ENCODE data around the gene RB1.
"Not testable (repeated sequence)": the region's sequence is repeated elsewhere in the genome, so short reads cannot be mapped to it uniquely, and the experiment has no call there.

Gene RB1

DNA sequence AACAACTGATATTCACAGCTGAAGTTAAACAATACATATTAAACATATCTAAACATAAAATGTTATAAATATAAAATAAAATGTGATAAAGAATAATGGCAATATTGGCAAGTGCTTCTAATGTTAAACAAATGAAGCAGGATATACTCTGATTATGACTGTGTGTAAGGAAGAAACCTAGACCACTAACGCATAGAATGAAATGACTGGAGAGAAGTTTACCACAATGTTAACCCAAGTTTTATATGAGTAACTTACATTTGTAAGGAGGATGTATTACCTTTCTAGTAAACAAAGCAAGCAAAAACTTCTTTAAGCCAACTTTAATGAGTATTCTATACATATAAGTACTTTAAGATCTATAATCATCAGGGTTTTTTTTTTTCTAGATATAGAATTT, 43.0 kb downstream of the RB1 start:
- no peak for DNase-seq

DNA sequence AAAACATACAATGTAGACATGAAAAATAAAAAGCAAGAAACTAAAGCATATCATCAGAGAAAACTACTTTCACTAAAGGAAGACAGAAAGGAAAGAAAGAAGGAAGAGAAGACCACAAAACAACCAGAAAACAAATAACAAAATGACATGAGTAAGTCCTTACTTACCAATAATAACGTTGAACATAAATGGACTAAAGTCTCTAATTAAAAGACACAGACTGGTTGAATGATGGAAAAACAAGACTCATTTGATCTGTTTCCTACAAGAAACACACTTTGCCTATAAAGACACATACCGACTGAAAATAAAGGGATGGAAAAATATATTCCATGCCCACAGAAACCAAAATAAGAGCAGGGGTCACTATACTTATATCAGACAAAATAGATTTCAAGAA, 46.0 kb downstream of the RB1 start:
- no peak for DNase-seq

DNA sequence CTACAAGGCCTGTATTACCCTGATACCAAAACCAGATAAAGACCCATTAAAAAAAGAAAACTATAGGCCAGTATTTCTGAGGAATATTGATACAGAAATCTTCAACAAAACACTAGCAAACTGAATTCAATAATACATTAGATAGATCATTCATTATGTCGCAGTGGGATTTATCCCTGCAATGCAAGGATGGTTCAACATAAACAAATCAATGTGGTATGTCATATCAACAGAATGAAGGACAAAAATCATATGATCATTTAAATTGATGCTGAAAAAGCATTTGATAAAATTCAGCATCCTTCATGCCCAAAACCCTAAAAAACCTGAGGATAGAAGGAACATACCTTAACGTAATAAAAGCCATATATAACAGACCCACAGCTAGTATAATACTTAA, 50.0 kb downstream of the RB1 start:
- DNase-seq, result no peak

DNA sequence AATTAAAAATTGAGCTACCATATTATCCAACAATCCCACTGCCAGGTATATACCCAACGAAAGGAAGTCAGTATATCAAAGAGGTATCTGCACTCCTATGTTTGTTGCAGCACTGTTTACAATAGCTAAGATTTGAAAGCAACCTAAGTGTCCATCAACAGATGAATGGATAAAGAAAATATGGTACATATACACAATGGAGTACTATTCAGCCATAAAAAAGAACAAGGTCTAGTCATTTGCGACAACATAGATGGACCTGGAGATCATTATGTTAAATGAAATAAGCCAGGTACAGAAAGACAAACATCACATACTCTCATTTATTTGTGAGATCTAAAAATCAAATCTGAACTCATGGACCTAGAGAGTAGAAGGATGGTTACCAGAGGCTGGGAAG, 52.0 kb downstream of the RB1 start:
- DNase-seq, result not testable (repeated sequence)

DNA sequence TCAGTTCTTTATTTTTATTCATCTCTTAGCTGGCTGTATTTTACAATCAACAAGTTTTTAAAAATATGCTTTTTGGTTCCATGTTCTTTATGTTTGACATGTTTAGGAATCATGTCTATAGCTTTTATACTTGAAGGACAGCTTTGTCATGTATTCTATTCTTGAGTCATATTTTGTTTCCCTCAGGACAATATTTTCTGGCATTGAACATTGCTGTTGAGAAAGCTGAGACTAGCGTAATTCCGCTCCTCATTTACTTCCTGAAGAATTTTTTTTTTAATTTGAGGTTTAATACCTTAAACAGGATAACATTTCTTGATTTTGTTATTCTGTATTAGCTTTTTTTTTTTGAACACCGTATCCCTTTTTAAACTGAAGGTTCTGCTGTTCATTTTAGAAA, 53.2 kb downstream of the RB1 start:
- no peak for DNase-seq

DNA sequence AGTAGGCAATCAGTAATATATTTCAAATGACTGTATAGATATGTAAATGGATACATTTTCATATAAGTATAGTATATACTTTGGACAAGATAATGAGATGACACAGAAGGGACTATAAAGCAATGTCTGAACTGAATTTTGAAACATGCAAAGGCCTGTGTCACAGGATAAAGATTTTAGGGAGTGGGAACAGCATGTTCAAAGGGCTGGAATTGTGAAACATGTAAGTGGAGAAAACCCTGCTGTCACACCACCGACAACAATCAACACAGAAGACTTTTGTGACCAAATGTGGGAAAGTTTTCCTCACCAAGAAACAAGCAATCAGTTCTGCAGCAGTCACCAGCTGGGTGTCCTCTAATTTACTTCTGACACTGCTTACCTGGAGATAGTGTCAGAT, 66.4 kb downstream of the RB1 start:
- DNase-seq, result no peak

DNA sequence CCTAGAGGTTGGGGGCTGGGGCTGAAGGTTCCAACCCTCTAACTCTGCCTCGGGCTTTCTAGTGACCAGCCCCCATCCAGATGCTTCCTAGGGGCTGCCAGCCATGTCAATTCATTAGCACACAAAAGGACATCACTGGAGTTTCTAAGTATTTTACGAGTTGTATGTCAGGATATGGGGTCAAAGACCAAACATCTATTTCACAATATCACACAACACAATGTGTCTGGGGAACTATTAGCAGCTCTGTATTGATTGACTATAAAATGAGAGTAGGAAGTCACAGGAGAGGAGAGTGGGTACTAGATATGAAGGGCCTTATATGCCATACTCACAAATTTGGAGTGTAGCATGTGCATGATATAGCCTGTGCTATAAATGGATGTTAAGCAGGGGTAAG, 67.3 kb downstream of the RB1 start:
- DNase-seq, result no peak

DNA sequence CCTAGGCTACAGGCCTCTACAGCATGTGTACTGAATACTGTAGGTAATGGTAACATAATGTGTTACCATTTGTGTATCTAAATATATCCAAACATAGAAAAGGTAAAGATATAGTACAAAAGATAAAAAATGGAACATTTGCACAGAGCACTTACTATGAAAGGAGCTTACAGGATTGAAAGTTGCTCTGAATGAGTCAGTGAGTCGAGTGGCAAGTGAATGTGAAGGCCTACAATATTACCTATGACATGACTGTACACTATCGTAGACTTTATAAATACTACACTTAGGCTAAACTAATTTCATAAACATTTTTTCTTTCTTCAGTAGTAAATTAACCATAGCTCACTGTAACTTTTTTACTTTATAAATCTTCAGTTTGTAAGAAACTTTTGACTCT, 74.3 kb downstream of the RB1 start:
- DNase-seq, result no peak

DNA sequence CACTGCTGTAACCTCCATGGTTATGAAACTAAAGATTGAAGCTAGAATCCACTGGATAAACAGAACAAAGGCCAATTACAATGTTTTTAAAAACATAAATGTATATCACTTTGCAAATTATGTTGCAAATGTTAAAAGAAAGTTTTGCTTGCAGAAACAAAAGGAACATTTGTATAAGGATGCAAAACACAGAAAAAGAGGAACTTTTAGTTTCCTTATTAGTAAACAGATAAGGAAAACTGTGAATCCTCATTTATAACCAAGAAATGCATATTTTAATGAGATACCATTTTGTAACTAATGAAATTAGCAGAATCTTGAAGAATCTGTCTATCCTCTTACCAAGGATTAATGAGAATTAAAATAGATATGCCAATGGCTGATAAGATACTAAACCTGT, 77.0 kb downstream of the RB1 start:
- DNase-seq, result no peak

DNA sequence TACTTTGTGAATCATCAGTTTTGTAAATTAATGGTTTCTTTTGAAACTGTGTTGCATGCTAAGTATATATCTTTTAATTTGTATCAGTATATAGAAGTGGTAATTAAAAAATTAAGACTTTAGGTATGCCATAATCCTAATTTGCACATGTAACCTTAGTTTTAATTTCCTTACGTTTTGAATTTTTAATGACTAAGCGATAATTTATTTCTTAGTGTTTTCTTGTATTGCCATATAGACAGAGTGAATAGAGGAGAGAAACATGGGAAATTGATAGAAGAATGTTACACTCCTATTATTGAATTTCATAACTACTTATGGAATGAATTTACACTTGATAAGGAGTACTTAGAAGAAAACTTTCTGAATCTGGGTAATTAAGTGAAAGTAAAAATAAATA, 79.8 kb downstream of the RB1 start:
- no peak for DNase-seq

DNA sequence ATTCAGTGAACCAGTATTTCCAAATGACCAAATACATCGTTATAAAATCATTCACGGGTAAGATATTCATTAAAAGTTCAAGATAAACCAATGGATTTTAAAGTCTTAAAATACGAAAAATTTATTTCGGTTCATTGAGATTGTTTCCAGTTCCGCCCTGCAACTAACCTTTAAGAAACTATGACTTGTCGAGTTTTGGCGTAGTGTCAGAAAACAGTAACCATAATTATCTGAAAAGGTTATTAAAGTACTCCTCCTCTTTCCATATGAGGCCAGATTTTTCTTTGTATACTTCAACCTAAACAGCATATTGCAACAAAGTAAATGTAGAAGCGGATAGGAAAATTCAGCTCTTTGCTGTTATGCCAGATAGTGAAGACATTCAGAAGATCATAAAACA, 83.3 kb downstream of the RB1 start:
- DNase-seq, result no peak

DNA sequence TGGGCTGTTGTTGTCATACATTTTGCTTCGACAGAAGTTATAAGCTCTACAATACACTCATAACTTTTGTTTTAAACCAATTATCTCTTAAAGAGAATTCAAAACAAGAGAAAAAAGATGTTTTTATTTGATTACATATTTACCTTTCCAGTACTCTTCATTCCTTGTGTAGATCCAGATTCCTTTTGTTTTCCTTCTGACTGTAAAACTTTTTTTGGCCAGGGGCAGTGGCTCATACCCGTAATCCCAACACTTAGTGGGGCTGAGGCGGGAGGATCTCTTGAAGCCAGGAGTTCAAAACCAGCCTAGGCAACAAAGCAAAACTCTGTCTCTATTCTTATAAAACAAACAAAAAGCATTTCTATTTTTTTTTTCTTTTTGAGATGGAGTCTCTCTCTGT, 87.7 kb downstream of the RB1 start:
- no peak for DNase-seq

DNA sequence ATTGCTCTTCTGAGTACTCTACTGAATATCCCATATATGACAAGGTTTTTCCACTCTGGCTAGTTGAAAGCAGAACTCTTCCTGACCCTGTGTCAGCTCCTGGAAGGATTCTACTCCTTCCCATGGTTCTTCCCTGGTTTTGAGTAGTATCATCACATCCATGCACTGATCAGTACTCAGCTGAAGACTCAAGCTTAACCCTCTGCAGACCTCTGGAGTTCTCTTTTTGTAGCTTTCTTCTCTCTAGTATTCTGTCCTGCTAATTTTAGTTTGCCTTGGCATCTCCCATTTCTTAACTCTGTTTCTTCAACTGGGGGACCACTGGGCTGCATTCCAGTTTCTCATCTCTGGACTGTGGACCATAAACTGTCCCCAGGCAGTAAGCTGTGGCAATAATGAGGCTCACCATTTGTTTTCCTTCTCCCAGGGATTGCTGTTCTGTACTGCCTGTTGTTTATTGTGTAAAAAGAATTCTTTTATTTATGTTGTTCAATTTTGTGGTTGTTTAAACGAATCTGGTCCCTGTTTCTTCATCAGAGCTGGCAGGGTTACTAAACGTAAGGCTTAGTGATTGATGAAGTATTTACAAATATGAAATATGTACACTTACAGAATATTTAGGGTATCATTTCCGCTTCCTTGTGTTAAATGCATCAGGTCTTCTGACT, 89.6 kb downstream of the RB1 start:
- DNase-seq, result no peak

DNA sequence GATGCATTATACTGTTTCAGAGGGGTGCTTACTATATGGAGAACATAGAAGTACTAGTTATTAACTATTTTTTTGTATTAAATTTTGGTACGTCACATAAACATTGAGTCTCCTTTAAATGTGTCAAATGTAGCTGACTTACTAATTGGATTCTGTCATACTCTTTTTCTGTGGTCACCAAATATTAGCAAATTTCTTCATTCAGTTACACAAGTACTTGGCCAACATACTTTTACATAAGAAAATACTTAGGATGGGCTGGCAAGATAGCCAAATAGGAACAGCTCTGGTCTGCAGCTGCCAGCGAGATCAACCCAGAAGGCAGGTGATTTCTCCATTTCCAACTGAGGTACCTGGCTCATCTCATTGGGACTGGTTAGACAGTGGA, 90.1 kb downstream of the RB1 start:
- DNase-seq, result no peak

DNA sequence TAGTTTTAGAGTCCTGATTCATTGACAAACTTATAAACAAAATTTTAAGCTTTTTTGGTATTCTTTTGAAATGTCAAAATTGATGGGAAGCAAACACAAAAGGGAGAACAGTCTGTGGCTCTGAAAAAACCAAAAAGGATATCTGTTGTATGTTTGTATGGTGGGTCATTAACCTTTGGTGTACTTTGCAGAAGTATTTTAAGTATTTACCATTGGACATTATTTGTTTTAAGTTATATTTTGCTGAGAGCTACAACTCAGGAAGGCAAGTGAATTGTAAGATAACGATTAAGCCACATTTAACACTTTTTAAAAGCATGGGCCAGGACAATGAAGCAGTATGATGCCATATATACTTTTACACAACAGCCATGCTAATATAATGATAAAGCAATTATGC, 94.2 kb downstream of the RB1 start:
- no peak for DNase-seq

DNA sequence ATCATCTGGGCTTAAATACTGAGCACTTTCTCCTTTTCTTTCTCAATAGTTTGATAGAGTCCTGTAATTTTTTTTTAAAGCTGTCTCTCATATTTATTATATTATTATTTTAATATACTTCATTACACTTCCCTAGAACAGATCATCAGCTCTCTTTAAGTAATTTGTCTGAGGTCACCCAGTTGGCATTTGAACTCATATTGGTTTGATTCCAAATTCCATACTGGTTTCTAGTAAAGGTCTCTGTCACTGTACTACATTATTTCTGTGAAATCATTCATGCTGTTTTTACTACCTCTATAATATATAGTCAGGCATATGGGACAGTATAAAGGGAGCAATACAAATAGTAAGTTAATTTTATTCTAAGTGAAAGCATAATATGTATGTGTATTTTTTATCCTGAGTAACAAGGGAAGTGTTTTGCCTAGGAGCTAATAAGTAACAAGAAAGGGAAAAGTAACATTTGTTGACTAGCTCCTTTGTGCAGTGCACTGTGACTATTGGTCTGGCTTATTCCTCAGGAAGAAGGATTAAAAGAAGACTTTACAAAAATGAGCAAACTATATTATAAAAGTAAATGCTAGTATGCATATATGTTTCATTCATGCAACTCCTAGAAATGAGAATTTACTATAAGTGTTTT, 95.0 kb downstream of the RB1 start:
- no peak for DNase-seq

DNA sequence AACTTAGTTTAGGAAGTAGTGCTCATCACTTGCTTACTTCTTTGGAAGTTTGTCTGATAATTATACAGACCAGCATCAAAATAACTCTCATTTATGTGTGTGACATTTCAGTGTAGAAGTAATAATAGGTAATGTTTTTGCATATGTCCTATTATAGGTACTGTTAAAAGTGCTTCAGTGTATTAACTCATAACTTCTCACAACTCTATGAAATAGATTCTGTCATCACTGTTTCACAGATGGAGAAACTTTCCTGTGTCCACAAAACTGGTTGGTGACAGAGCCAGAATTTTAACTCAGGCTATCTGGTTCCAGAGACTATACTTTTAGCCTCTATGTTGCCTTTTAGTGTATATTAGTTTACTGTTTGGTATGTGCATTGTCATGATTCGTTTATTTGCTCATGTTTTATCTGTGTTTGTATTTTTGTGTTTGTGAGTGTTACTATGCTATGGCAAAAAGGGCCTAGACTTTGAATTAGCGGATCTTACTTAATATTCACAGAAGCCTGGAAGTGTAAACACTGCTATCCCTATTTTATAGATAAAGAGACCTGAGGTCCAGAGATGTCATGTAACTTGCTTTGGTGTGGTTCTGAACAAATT, 96.6 kb downstream of the RB1 start:
- no peak for DNase-seq

DNA sequence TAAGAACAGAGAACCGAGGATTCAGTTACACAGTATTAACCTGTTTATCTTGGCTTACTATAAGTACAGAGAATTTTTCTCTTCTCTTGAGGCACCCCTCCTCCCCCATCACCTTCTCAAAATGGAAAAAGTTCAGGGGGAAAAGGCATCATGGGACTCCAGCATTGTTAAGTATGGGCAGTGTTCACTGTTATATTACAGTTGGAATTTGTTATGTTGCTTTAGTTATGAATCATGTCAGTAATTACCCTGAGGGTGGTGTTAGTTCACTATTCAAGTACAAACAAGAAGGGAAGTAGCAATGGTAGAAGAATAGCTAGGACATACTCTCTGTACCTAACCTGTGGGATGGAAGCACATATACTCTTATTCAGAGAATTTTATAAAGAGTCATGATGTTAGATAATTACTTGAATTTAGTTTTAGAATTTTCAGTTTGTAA, 97.3 kb downstream of the RB1 start:
- no peak for DNase-seq

DNA sequence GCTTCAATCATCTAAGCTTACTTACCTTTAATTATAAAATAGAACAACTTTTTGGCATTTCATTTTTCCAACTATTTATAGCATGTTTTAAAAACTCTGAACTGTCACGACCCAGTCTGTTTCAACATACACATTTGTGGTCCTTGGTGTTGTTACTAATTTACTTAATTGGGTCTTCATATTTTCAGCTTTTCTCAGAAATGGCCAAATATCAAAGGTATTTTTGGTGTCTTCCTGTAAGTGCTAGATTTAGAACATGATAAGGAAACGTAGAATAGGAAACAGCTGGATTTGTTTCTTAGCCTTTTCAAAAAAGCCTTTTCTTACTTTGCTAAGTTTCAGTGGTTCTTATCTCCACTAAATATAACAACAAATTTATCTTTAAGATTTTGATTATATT, 97.9 kb downstream of the RB1 start:
- DNase-seq, result no peak

DNA sequence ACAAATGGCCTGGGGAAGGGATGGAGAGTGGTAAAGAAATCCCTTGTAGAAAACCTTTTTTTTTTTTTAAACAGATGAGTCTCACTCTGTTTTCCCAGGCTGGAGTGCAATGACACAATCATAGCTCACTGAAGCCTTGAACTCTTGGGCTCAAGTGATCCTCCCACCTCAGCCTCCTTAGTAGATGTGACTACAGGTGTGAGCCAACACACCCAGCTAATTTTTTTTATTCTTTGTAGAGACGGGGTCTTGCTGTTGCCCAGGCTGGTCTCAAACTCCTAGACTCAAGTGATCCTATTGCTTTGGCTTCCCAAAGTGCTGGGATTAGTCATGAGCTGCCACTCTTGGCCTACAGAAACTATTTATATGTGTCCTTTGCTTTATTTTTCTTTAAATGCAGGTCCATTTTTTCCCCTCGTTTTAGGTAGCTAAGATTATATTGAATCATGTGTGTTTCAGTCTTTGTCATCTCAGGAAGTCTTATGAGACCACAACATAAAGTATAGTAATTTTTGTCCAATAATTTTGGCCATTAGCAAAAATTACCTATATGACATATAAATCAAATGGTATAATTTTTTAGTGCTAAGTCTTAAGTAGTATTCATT, 98.9 kb downstream of the RB1 start:
- DNase-seq, result no peak

DNA sequence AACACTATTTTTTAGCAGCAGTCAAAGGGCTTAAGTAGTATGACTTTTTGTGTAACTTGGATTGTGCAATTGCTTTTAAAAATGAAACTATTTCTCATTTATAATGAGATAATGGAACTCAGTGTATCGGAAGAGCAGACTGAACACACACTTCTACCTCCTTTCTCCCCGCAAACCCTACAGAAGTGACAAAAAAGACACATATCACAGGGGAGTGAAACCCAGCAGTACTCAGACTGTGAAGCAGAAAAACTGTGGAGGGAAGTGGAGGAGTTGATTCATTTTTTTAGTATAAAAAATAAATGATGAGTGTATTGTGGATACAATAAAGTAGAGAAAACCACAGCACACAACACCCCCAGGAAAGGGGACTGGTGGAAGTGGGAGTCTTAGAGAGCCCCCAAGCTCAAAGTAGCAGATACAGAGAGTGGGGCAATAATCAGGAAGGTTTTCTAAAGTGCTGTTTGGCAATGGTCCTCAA, 99.6 kb downstream of the RB1 start:
- DNase-seq, result no peak

DNA sequence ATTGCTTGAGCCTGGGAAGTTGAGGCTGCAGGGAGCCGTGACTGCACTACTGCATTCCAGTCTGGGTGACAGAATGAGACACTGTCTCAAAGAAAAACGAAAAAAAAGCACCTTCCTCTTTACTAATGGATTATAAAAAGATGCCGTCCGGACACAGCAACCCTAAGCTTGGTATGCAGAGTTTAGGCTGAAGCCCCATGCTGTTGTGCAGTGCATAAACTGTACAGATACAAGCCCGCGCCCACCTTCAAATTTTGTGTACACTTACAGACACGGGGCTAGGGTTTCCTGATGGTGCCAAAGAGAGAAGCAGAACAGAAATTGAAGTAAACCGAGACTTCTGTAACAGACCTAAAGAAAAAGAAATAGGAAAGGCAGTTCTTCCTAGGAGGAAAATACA, 100.4 kb downstream of the RB1 start:
- no peak for DNase-seq

DNA sequence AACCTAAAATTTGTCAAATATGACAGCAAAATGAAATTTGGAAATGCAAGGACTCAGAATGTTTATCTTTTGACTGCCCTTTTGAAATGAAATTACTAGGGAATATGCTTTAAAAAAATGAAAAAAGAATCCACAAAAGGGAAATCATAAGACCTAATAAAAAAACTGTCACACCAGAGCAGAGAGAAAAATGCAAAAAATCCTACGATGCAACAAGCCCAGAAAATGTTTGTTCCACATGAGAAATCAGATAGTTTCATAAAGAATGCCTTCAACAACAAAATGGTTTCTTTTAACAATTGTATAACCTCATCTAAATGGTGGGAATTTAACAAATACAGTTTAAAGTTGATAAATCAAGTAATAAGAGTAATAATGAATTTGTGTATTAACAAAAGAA, 101.4 kb downstream of the RB1 start:
- DNase-seq, result no peak

DNA sequence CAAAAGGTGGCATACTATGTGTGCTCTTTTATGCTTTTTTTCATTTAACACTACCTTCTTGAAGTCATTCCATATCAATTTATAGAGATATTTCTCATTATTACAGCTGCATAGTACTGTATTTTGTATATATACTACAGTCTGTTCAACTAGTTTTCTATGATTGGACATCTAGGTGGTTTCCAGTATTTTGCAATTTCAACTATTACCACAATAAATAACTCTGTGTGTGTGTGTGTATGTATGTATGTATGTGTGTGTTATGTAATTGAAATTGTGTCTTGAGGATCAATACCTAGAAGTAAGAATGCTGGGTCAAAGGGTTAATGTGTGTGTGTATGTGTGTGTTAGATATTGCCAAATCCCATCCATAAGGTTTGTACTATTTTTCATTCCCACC, 102.3 kb downstream of the RB1 start:
- no peak for DNase-seq
